KMS-11 (cell line): Measurements from ENCODE around the gene FEM1C.

Experiments used
- H2AFZ ChIP-seq: fragments of 200-600 bp; sonication (generic); 2 replicates; pipeline ENCODE4 v1.6.1; 2016; ENCODE audit warnings: antibody characterized with exemption, mixed run types, low read depth
- H3K27ac ChIP-seq: fragments of 200-600 bp; sonication (generic); 2 replicates; pipeline ENCODE4 v1.6.1; 2016; ENCODE audit warnings: mild to moderate bottlenecking, mixed run types
- H3K27me3 ChIP-seq: fragments of 200-600 bp; sonication (generic); 2 replicates; pipeline ENCODE4 v1.6.1; 2017; ENCODE audit warnings: mild to moderate bottlenecking, low read depth, mixed run types, moderate library complexity; ENCODE audit not compliant: insufficient read depth
- H3K36me3 ChIP-seq: fragments of 200-600 bp; sonication (generic); 2 replicates; pipeline ENCODE4 v1.6.1; 2017; ENCODE audit warnings: mild to moderate bottlenecking, mixed run types; ENCODE audit not compliant: insufficient read depth
- H3K4me1 ChIP-seq: fragments of 200-600 bp; sonication (generic); 2 replicates; pipeline ENCODE4 v1.6.1; 2016; ENCODE audit warnings: mild to moderate bottlenecking, low read depth, mixed run types; ENCODE audit not compliant: poor library complexity, severe bottlenecking
- H3K4me2 ChIP-seq: fragments of 200-600 bp; sonication (generic); 2 replicates; pipeline ENCODE4 v1.7.0; 2016; ENCODE audit warnings: mild to moderate bottlenecking, mixed run types
- H3K4me3 ChIP-seq: fragments of 200-600 bp; sonication (generic); IDR thresholded peaks from 2 replicates; pipeline ENCODE4 v1.6.1; 2017; ENCODE audit warnings: low read depth, low read length, mixed read lengths; ENCODE audit not compliant: insufficient read depth
- H3K79me2 ChIP-seq: fragments of 200-600 bp; sonication (generic); 2 replicates; pipeline ENCODE4 v1.6.1; 2016; ENCODE audit warnings: low read depth, mixed run types; ENCODE audit not compliant: insufficient read depth
- H3K9ac ChIP-seq: fragments of 200-600 bp; sonication (generic); 2 replicates; pipeline ENCODE4 v1.6.1; 2016; ENCODE audit warnings: mild to moderate bottlenecking, mixed run types
- H4K20me1 ChIP-seq: fragments of 200-600 bp; sonication (generic); 2 replicates; pipeline ENCODE4 v1.6.1; 2016; ENCODE audit warnings: mild to moderate bottlenecking, mixed run types; ENCODE audit not compliant: insufficient read depth
- CTCF ChIP-seq: fragments of 200-600 bp; sonication (generic); conservative IDR thresholded peaks from 2 replicates; pipeline ENCODE4 v1.6.1; 2017; ENCODE audit warnings: low read depth, mild to moderate bottlenecking, antibody characterized with exemption, low read length, moderate library complexity, mixed read lengths

The FEM1C gene

GRCh38 chr5:115558388-115558956, 13.9 kb upstream of the FEM1C start:
- Histone ChIP-seq H3K4me2 (no peak overlapping the region), H3K27ac (no peak overlapping the region), H3K4me1 (no peaks in the 10 kb centered on the region), H3K79me2 (no peaks in the 10 kb centered on the region), H3K9ac (no peak overlapping the region), H3K36me3 (no peaks in the 10 kb centered on the region), H2AFZ (no peak overlapping the region), H3K27me3 (no peaks in the 10 kb centered on the region), H4K20me1 (no peaks in the 10 kb centered on the region), H3K4me3 (no peak overlapping the region)
- no peak for TF ChIP-seq CTCF

- no peak overlapping the region for H2AFZ ChIP-seq
- H3K9ac ChIP-seq, result no peak overlapping the region
- no peak overlapping the region for H3K27ac ChIP-seq
These were observed 13.3 kb upstream of the FEM1C start for GRCh38 chr5:115557667-115558387.

GRCh38 chr5:115556276-115556675, 11.7 kb upstream of the FEM1C start:
- no peak overlapping the region for H2AFZ ChIP-seq
- no peaks in the 10 kb centered on the region for H3K4me1 ChIP-seq
- H3K79me2 ChIP-seq, result no peaks in the 10 kb centered on the region
- H3K27ac ChIP-seq, result no peak overlapping the region
- no peak for TF ChIP-seq CTCF
- no peaks in the 10 kb centered on the region for H3K36me3 ChIP-seq
- H3K27me3 ChIP-seq, result no peaks in the 10 kb centered on the region
- no peaks in the 10 kb centered on the region for H4K20me1 ChIP-seq
- no peak overlapping the region for H3K4me3 ChIP-seq
- no peak overlapping the region for H3K4me2 ChIP-seq
- no peak overlapping the region for H3K9ac ChIP-seq

More at GRCh38 chr5:115557667-115558387, 13.3 kb upstream of the FEM1C start:
- no peaks in the 10 kb centered on the region for H3K79me2 ChIP-seq
- no peaks in the 10 kb centered on the region for H3K27me3 ChIP-seq
- H3K36me3 ChIP-seq, result no peaks in the 10 kb centered on the region
- H4K20me1 ChIP-seq, result no peaks in the 10 kb centered on the region
- H3K4me2 ChIP-seq, result no peak overlapping the region
- no peak overlapping the region for H3K4me3 ChIP-seq
- no peaks in the 10 kb centered on the region for H3K4me1 ChIP-seq
- no peak for TF ChIP-seq CTCF

GRCh38 chr5:115555084-115555633, 10.6 kb upstream of the FEM1C start:
- H3K36me3 ChIP-seq, result no peaks in the 10 kb centered on the region
- no peak overlapping the region for H3K9ac ChIP-seq
- no peaks in the 10 kb centered on the region for H3K4me1 ChIP-seq
- H2AFZ ChIP-seq, result no peak overlapping the region
- no peak overlapping the region for H3K27ac ChIP-seq
- TF ChIP-seq CTCF, result no peak
- H3K4me3 ChIP-seq, result no peak overlapping the region
- H3K27me3 ChIP-seq, result no peaks in the 10 kb centered on the region
- no peaks in the 10 kb centered on the region for H3K79me2 ChIP-seq
- H4K20me1 ChIP-seq, result no peaks in the 10 kb centered on the region
- H3K4me2 ChIP-seq, result no peak overlapping the region
